K562 (cell line): ENCODE measurements around the gene TNFRSF6B. TPM values are rescaled to one million over a fixed set of nuclear protein-coding genes. Genes with fewer than 3 reads are reported as not detected.

Experiments used
- ATAC-seq: fragments of 200-7000 bp; cut with Tn5 transposase; 3 replicates; pipeline ENCODE4 v1.9.1; 2020; ENCODE audit warnings: moderate library complexity
- BruUV-seq: library from RNA; stranded (reverse); fragments of 400-500 nt; replicated peaks from 2 replicates; lab custom pipeline; 2021; lab: Mats Ljungman, UMichigan
- CTCF ChIA-PET: fragments of 300-600 bp; formaldehyde crosslinking; extraction: SDS; loops from one replicate; lab custom pipeline; 2021; ENCODE audit warnings: low intra/inter-chr PET ratio; lab: Yijun Ruan, JAX
- POLR2A ChIA-PET: fragments of 300-600, 350-650 bp; sonication (Branson Sonifier 250); formaldehyde crosslinking; extraction: SDS; loops from one replicate; lab custom pipeline; 2021; ENCODE audit warnings: antibody characterized with exemption, inconsistent platforms; lab: Yijun Ruan, JAX
- DNase-seq, 4 experiments: peaks; one replicate each; pipeline versions ENCODE4 v3.0.0 to v3.0.0-alpha.2; 2011 to 2018; ENCODE audit warnings: low spot score in 3 of 4, mixed read lengths in 3 of 4; ENCODE audit errors: extremely low read depth in 1 of 4
- FAIRE-seq: peaks from 2 replicates; lab custom pipeline; 2011; peaks lifted over from hg19 to GRCh38; lab: Jason Lieb, UNC
- H2AFZ ChIP-seq: 2 replicates; pipeline ENCODE4 v1.6.0; 2011; ENCODE audit warnings: low read depth, low read length, control low read depth, inconsistent platforms
- H3K27ac ChIP-seq: fragments of 200-600 bp; 3 replicates; pipeline ENCODE4 v1.8.0; 2011; ENCODE audit warnings: low read depth, mild to moderate bottlenecking, control low read depth, inconsistent platforms, low read length, moderate library complexity, mixed read lengths; ENCODE audit errors: extremely low read depth
- H3K27me3 ChIP-seq, 2 experiments: fragments of 300-600 bp in 1 of 2; 2 replicates in 1 of 2; 3 replicates in 1 of 2; pipeline versions ENCODE4 v1.6.0 to v1.8.0; 2011; ENCODE audit warnings: inconsistent platforms in 2 of 2, low read length in 2 of 2, mild to moderate bottlenecking in 1 of 2, mixed read lengths in 1 of 2, moderate library complexity in 1 of 2; ENCODE audit not compliant: control insufficient read depth in 2 of 2, insufficient read depth in 2 of 2
- H3K36me3 ChIP-seq: fragments of 300-600 bp; 3 replicates; pipeline ENCODE4 v1.8.0; 2011; ENCODE audit warnings: mild to moderate bottlenecking, low read length, inconsistent platforms; ENCODE audit not compliant: control insufficient read depth, insufficient read depth
- H3K4me1 ChIP-seq, 2 experiments: fragments of 200-600 bp in 1 of 2; replicated peaks in 1 of 2; 2 replicates in 1 of 2; 3 replicates in 1 of 2; pipeline versions ENCODE4 v1.5.1 to v1.8.0; 2011; ENCODE audit warnings: inconsistent platforms in 2 of 2, low read length in 2 of 2, mild to moderate bottlenecking in 1 of 2, mixed read lengths in 1 of 2, moderate library complexity in 1 of 2; ENCODE audit not compliant: control insufficient read depth in 2 of 2, insufficient read depth in 2 of 2
- H3K4me2 ChIP-seq: 2 replicates; pipeline ENCODE4 v1.6.1; 2011; ENCODE audit warnings: low read length, control low read depth, inconsistent platforms, mixed read lengths; ENCODE audit not compliant: insufficient read depth
- H3K4me3 ChIP-seq: fragments of 200-600 bp; sonication (generic), shearing (Covaris generic); 2 replicates; pipeline ENCODE4 v1.5.1; 2016; ENCODE audit warnings: control low read depth, inconsistent platforms
- H3K79me2 ChIP-seq: fragments of 200-600 bp; 3 replicates; pipeline ENCODE4 v1.8.0; 2011; ENCODE audit warnings: low read length, inconsistent platforms; ENCODE audit not compliant: control insufficient read depth, insufficient read depth
- H3K9ac ChIP-seq, 2 experiments: 2 replicates each; pipeline versions ENCODE4 v1.6.0 to v1.6.1; 2011; ENCODE audit warnings: low read depth in 2 of 2, low read length in 2 of 2, control low read depth in 1 of 2, inconsistent platforms in 1 of 2, mild to moderate bottlenecking in 1 of 2, mixed read lengths in 1 of 2; ENCODE audit not compliant: insufficient read depth in 1 of 2
- H3K9me1 ChIP-seq: one replicate; pipeline ENCODE4 v1.6.0; 2011; ENCODE audit warnings: inconsistent platforms, mild to moderate bottlenecking, low read length, moderate library complexity; ENCODE audit not compliant: control insufficient read depth, insufficient read depth
- H3K9me3 ChIP-seq: replicated peaks from 2 replicates; pipeline ENCODE4 v1.5.1; 2011; ENCODE audit warnings: low read depth, low read length, inconsistent platforms; ENCODE audit not compliant: control insufficient read depth, insufficient read depth
- H4K20me1 ChIP-seq: replicated peaks from 2 replicates; pipeline ENCODE4 v1.6.1; 2011; ENCODE audit warnings: low read length, inconsistent platforms, mixed read lengths; ENCODE audit not compliant: control insufficient read depth, insufficient read depth
- ATF3 ChIP-seq, 2 experiments: fragments of 450-650 bp in 1 of 2; sonication (generic) in 1 of 2; formaldehyde crosslinking in 1 of 2; IDR thresholded peaks in 1 of 2; conservative IDR thresholded peaks in 1 of 2; 2 replicates each; pipeline versions ENCODE4 v1.6.1 to v1.8.1; 2016 to 2023; ENCODE audit warnings: mild to moderate bottlenecking in 2 of 2, moderate library complexity in 2 of 2, inconsistent platforms in 1 of 2, missing genetic modification reagents in 1 of 2
- MAX ChIP-seq: sonication (generic); formaldehyde crosslinking; IDR thresholded peaks from 2 replicates; pipeline ENCODE4 v1.9.0; 2022; ENCODE audit warnings: mild to moderate bottlenecking, missing genetic modification reagents
- NRF1 ChIP-seq, 2 experiments: fragments of 450-650 bp; IDR thresholded peaks in 1 of 2; conservative IDR thresholded peaks in 1 of 2; 2 replicates each; pipeline ENCODE4 v1.6.1; 2014; ENCODE audit warnings: mild to moderate bottlenecking in 2 of 2
- PHB2 ChIP-seq: fragments of 450-650 bp; IDR thresholded peaks from 2 replicates; pipeline ENCODE4 v1.6.1; 2017; ENCODE audit warnings: low read depth
- PRDM10 ChIP-seq: fragments of 450-650 bp; IDR thresholded peaks from 2 replicates; pipeline ENCODE4 v1.6.1; 2018; ENCODE audit not compliant: partially characterized antibody
- ZBTB1 ChIP-seq: sonication (generic); formaldehyde crosslinking; IDR thresholded peaks from 2 replicates; pipeline ENCODE4 v1.8.1; 2023; ENCODE audit warnings: missing genetic modification reagents, low read depth, mild to moderate bottlenecking, borderline replicate concordance
- ZBTB5 ChIP-seq: fragments of 450-650 bp; IDR thresholded peaks from 2 replicates; pipeline ENCODE4 v1.6.1; 2017; ENCODE audit warnings: antibody characterized with exemption
- ZNF384 ChIP-seq: IDR thresholded peaks from 2 replicates; pipeline ENCODE4 v1.6.1; 2012; ENCODE audit warnings: low read depth, low read length, improper control_type of control experiment
- ZNF764 ChIP-seq: fragments of 250-450 bp; sonication (Bioruptor Pico); IDR thresholded peaks from 2 replicates; pipeline ENCODE4 v1.4.0; 2020; ENCODE audit warnings: low read depth, mild to moderate bottlenecking, moderate library complexity
- WGBS: fragments of 100-300 bp; shearing (Covaris generic); methylation state at CpG from one replicate; pipeline ENCODE4 v1.1.6; 2016; ENCODE audit warnings: low coverage, mixed read lengths; ENCODE audit not compliant: insufficient coverage; ENCODE audit errors: missing lambda C conversion rate; 5-methylcytosine and 5-hydroxymethylcytosine counted together
- in situ Hi-C: fragments of 300-500 bp; cut with MboI; formaldehyde crosslinking; loops from 4 replicates; pipeline ENCODE4 v1.15.0; 2018; ENCODE audit warnings: inconsistent platforms, mixed read lengths
- intact Hi-C: fragments of 100-400 bp; cut with micrococcal nuclease; formaldehyde crosslinking; loops from 2 replicates; pipeline ENCODE4 v1.14.2; 2022
- polyA plus RNA-seq, 8 experiments: library from polyadenylated mRNA; depleted of rRNA in 4 of 8; stranded (reverse) in 5 of 8; unstranded in 3 of 8; fragments of >200 nt; fragmentation: Nextera tagmentation in 2 of 8; fragmentation: Illumina TruSeq in 1 of 8; extraction: Ambion mirVana in 2 of 8; extraction: Trizol in 1 of 8; gene quantifications; 2 replicates each; pipeline versions ENCODE4 v1.2.1 to v1.2.3, GENCODE V29; 2011 to 2014; ENCODE audit warnings: inconsistent platforms in 1 of 8, missing spikeins in 1 of 8
- total RNA-seq, 7 experiments: library from RNA; depleted of rRNA in 6 of 7; stranded (reverse); fragments of >200 nt in 6 of 7; fragmentation: Illumina TruSeq in 2 of 7; extraction: Trizol in 2 of 7; gene quantifications; 2 replicates each; pipeline versions ENCODE4 v1.2.1 to v1.2.3, GENCODE V29; 2011 to 2021; ENCODE audit warnings: low replicate concordance in 1 of 7

TNFRSF6B gene
- total and polyA plus RNA-seq, 9 of the 15 experiments (the other 6 are each of a cell fraction or from before 2014, with no cell fraction given), result 0.10 to 3.5 (median 0.32) TPM; not detected in 6

GRCh38 chr20:63656451-63656850, 40.0 kb upstream of the TNFRSF6B start (continued):
- TF ChIP-seq ATF3 (IDR thresholded peaks at IDR 0.05) (0 out of 2 replicates have a peak, but pooled peaks have one; percentile 24), ATF3 (CRISPR knock-in tag; conservative IDR thresholded peaks at IDR 0.05) (no peak), ZBTB1 (CRISPR knock-in tag) (no peak), PHB2 (no peak)

- H3K9me1 ChIP-seq, result no peaks in the 10 kb centered on the region
- peaks cover 33% of the 10 kb centered on the region for H3K79me2 ChIP-seq
- H3K4me3 ChIP-seq, result peak overlapping the region; percentile 63
- H4K20me1 ChIP-seq, result no peaks in the 10 kb centered on the region
- POLR2A ChIA-PET, result interaction anchor here (1.3 to 1.5 kb wide), 3 partner anchors 11 to 50 kb away, joined by 3 to 11 read pairs (median 5); partner anchors contain the start of genes ARFRP1 and ZGPAT
- peak overlapping the region; percentile 89 to 100 for H3K9ac ChIP-seq
- H3K27me3 ChIP-seq, result no peaks in the 10 kb centered on the region
- CTCF ChIA-PET, result interaction anchor here (0.5 kb wide), 1 partner anchor 43 kb away, joined by 3 read pairs; no protein-coding TSS in a partner anchor
- intact Hi-C loops, result loop anchor here (10.0 kb wide), 1 partner anchor 123 kb away; the partner anchor contains the start of gene PTK6
- ATAC-seq, result peak; percentile 22
- peak; percentile 44 to 68 (median 50) for DNase-seq
- peak overlapping the region; percentile 98 for H2AFZ ChIP-seq
- H3K36me3 ChIP-seq, result peaks cover 30% of the 10 kb centered on the region; the same call in 2 of the 3 replicates
- WGBS, result 2% methylated on average over 26 of the region's 31 CpGs
- peak overlapping the region; percentile 87 for H3K27ac ChIP-seq
- in situ Hi-C loops, result no loop called here
- H3K4me1 ChIP-seq, result peaks cover 28 to 62% of the 10 kb centered on the region in 2 experiments
- peak overlapping the region; percentile 88 for H3K4me2 ChIP-seq
- no peaks in the 10 kb centered on the region for H3K9me3 ChIP-seq
- BruUV-seq, result TSS peak; percentile 79
- peak; percentile 71 for FAIRE-seq
- no peak for TF ChIP-seq ZBTB5
- TF ChIP-seq PRDM10, result peak; percentile 81
- TF ChIP-seq MAX (CRISPR knock-in tag), result peak; percentile 69
- no peak for TF ChIP-seq ZNF384
- TF ChIP-seq ZNF764 (CRISPR knock-in tag), result peak; percentile 25; the same call in 1 of the 2 replicates
- TF ChIP-seq NRF1 (conservative IDR thresholded peaks at IDR 0.05 in 1 of 2, IDR thresholded peaks at IDR 0.05 in 1 of 2), result peak in 1 of 2 experiments; percentile 13; a peak in 1 of 4 replicates
Measured at GRCh38 chr20:63657260-63657936, 39.1 kb upstream of the TNFRSF6B start.
